ENCODE results near the gene EPB41L4A.

DNA sequence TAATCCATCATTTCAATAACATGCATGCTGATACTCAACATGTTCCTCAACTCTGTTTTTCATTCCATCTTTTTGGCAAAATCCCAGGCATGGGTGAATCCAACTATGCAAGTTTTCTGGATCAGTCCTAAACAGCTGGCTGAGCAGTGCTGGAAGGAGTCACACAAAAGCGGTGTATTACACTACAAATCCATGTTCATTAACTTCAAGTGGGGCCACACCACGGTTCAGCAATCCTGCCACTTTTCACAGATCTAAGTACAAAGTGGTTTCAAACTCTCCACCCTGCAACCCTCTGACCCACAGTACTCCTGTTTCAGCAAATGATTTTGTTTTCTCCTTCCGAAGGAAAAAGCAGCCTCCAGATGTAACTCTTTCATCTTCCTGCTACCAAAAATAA lies 222.5 kb downstream of the EPB41L4A start:
- no peak for TF ChIP-seq CTCF (IDR thresholded peaks at IDR 0.05; ENCODE audit: poor library complexity, severe bottlenecking)
- no peak for TF ChIP-seq EP300 (conservative IDR thresholded peaks at IDR 0.05; ENCODE audit: poor library complexity, severe bottlenecking)
- TF ChIP-seq EZH2 (IDR thresholded peaks at IDR 0.05; ENCODE audit: borderline replicate concordance, insufficient read depth, low read length, poor library complexity, severe bottlenecking), result no peak
- no peak for TF ChIP-seq POLR2AphosphoS5 (IDR thresholded peaks at IDR 0.05)

Data from neural cell (in vitro differentiated cells).